ENCODE measurements around the gene MRM2.

Gene MRM2

GRCh38 chr7:2199528-2199927, 42.5 kb downstream of the MRM2 start:
- TF ChIP-seq CTCF (IDR thresholded peaks at IDR 0.05; ENCODE audit: control extremely low read depth, extremely low read depth, low read depth, missing control alignments): no peak
- CTCF ChIA-PET: interaction anchor here (1.2 kb wide), 1 partner anchor 148 kb away, joined by 4 read pairs; no protein-coding TSS in a partner anchor
- DNase-seq (ENCODE audit: extremely low spot score): no peak
- POLR2A ChIA-PET: no interaction called here

GRCh38 chr7:2198760-2199159, 43.2 kb downstream of the MRM2 start:
- CTCF ChIA-PET: no interaction called here
- no peak for TF ChIP-seq CTCF (IDR thresholded peaks at IDR 0.05; ENCODE audit: control extremely low read depth, extremely low read depth, low read depth, missing control alignments)
- no peak for DNase-seq (ENCODE audit: extremely low spot score)
- POLR2A ChIA-PET: no interaction called here

- ChIA-PET CTCF (no interaction called here), POLR2A (no interaction called here)
- TF ChIP-seq CTCF (IDR thresholded peaks at IDR 0.05; ENCODE audit: control extremely low read depth, extremely low read depth, low read depth, missing control alignments): no peak
- DNase-seq (ENCODE audit: extremely low spot score): no peak
These were observed 43.8 kb downstream of the MRM2 start for GRCh38 chr7:2198206-2198605.

GRCh38 chr7:2197436-2198155, 44.4 kb downstream of the MRM2 start:
- DNase-seq (ENCODE audit: extremely low spot score): no peak
- TF ChIP-seq CTCF (IDR thresholded peaks at IDR 0.05; ENCODE audit: control extremely low read depth, extremely low read depth, low read depth, missing control alignments): no peak
- ChIA-PET CTCF (no interaction called here), POLR2A (interaction anchor here (0.6 kb wide), 1 partner anchor 637 kb away, joined by 3 read pairs; no protein-coding TSS in a partner anchor)

- CTCF ChIA-PET: no interaction called here
- POLR2A ChIA-PET: interaction anchor here (0.6 kb wide), 1 partner anchor 636 kb away, joined by 3 read pairs; no protein-coding TSS in a partner anchor
- TF ChIP-seq CTCF (IDR thresholded peaks at IDR 0.05; ENCODE audit: control extremely low read depth, extremely low read depth, low read depth, missing control alignments): no peak
- no peak for DNase-seq (ENCODE audit: extremely low spot score)
These were observed 45.3 kb downstream of the MRM2 start for GRCh38 chr7:2196381-2197378.

GRCh38 chr7:2195400-2196246, 46.4 kb downstream of the MRM2 start:
- no peak for TF ChIP-seq CTCF (IDR thresholded peaks at IDR 0.05; ENCODE audit: control extremely low read depth, extremely low read depth, low read depth, missing control alignments)
- CTCF ChIA-PET: interaction anchor here (1.0 to 1.6 kb wide), 6 partner anchors 8 to 152 kb away, joined by 4 to 10 read pairs (median 4); no protein-coding TSS in a partner anchor
- DNase-seq (ENCODE audit: extremely low spot score): no peak
- POLR2A ChIA-PET: no interaction called here

Measured in GM10248 (cell line).